Liver (tissue), 9 donors: Measurements from ENCODE around the gene ARL5B. TPM values are rescaled to one million over a fixed set of nuclear protein-coding genes. Genes with fewer than 3 reads are reported as not detected.

Experiments
- DNase-seq: peaks from one replicate; pipeline ENCODE4 v3.0.0-alpha.2; 2017; ENCODE audit warnings: low spot score
- H3K27ac ChIP-seq, 2 donors: one replicate each; pipeline ENCODE4 v1.7.0; 2013; ENCODE audit warnings: inconsistent platforms in 2 of 2, low read length in 2 of 2, control low read depth in 1 of 2, low read depth in 1 of 2, mild to moderate bottlenecking in 1 of 2
- H3K27me3 ChIP-seq, 4 donors: one replicate each; pipeline versions ENCODE4 v1.6.1 to v1.7.0; 2013; ENCODE audit warnings: low read length in 3 of 4, inconsistent platforms in 1 of 4, mild to moderate bottlenecking in 1 of 4, moderate library complexity in 1 of 4; ENCODE audit not compliant: control insufficient read depth in 4 of 4, insufficient read depth in 4 of 4
- H3K36me3 ChIP-seq, 4 donors: one replicate each; pipeline versions ENCODE4 v1.6.1 to v1.7.0; 2013; ENCODE audit warnings: low read length in 3 of 4, mild to moderate bottlenecking in 3 of 4, low read depth in 1 of 4, moderate library complexity in 1 of 4; ENCODE audit not compliant: control insufficient read depth in 4 of 4, insufficient read depth in 3 of 4
- H3K4me1 ChIP-seq, 4 donors: one replicate each; pipeline versions ENCODE4 v1.6.1 to v1.7.0; 2013; ENCODE audit warnings: low read length in 3 of 4, mild to moderate bottlenecking in 3 of 4, moderate library complexity in 1 of 4; ENCODE audit not compliant: control insufficient read depth in 4 of 4, insufficient read depth in 4 of 4
- H3K4me3 ChIP-seq, 3 donors: one replicate each; pipeline versions ENCODE4 v1.6.1 to v1.7.0; 2013; ENCODE audit warnings: low read length in 3 of 3, control low read depth in 1 of 3, low read depth in 1 of 3, mild to moderate bottlenecking in 1 of 3
- H3K9ac ChIP-seq, 2 donors: one replicate each; pipeline ENCODE4 v1.7.0; 2013; ENCODE audit warnings: low read length in 2 of 2, mild to moderate bottlenecking in 2 of 2, moderate library complexity in 2 of 2, control low read depth in 1 of 2, low read depth in 1 of 2
- H3K9me3 ChIP-seq, 4 donors: one replicate each; pipeline versions ENCODE4 v1.6.1 to v1.7.0; 2013; ENCODE audit warnings: low read length in 3 of 4; ENCODE audit not compliant: control insufficient read depth in 4 of 4
- ATF3 ChIP-seq: IDR thresholded peaks from 2 replicates; pipeline ENCODE4 v1.6.1; 2016; ENCODE audit warnings: antibody characterized with exemption
- CTCF ChIP-seq: fragments of 150-350 bp; IDR thresholded peaks from 2 replicates; pipeline ENCODE4 v1.5.1; 2017; ENCODE audit warnings: improper control_type of control experiment, low read depth, low read length; ENCODE audit not compliant: missing input control
- EGR1 ChIP-seq, 2 donors: IDR thresholded peaks; 2 replicates each; pipeline ENCODE4 v1.6.1; 2016 to 2018; ENCODE audit warnings: antibody characterized with exemption in 2 of 2, low read depth in 2 of 2
- FOXA1 ChIP-seq: IDR thresholded peaks from 2 replicates; pipeline ENCODE4 v1.6.1; 2016; ENCODE audit warnings: antibody characterized with exemption
- FOXA2 ChIP-seq: IDR thresholded peaks from 2 replicates; pipeline ENCODE4 v1.6.1; 2016; ENCODE audit warnings: antibody characterized with exemption
- GABPA ChIP-seq, 2 donors: IDR thresholded peaks in 1 of 2; conservative IDR thresholded peaks in 1 of 2; 2 replicates each; pipeline ENCODE4 v1.6.1; 2016; ENCODE audit warnings: antibody characterized with exemption in 2 of 2, mild to moderate bottlenecking in 1 of 2, moderate library complexity in 1 of 2
- HNF4A ChIP-seq, 2 donors: conservative IDR thresholded peaks; 2 replicates each; pipeline ENCODE4 v1.6.1; 2016; ENCODE audit warnings: antibody characterized with exemption in 2 of 2, mild to moderate bottlenecking in 2 of 2
- HNF4G ChIP-seq: IDR thresholded peaks from 2 replicates; pipeline ENCODE4 v1.6.1; 2016; ENCODE audit warnings: antibody characterized with exemption
- JUND ChIP-seq, 2 donors: IDR thresholded peaks; 2 replicates each; pipeline ENCODE4 v1.6.1; 2016; ENCODE audit warnings: antibody characterized with exemption in 2 of 2
- MAX ChIP-seq: IDR thresholded peaks from 2 replicates; pipeline ENCODE4 v1.6.1; 2016; ENCODE audit warnings: antibody characterized with exemption
- NR2F2 ChIP-seq: IDR thresholded peaks from 2 replicates; pipeline ENCODE4 v1.6.1; 2016; ENCODE audit warnings: antibody characterized with exemption
- RAD21 ChIP-seq, 2 donors: IDR thresholded peaks; 2 replicates each; pipeline ENCODE4 v1.6.1; 2016; ENCODE audit warnings: antibody characterized with exemption in 2 of 2, mild to moderate bottlenecking in 2 of 2
- REST ChIP-seq: IDR thresholded peaks from 2 replicates; pipeline ENCODE4 v1.6.1; 2016; ENCODE audit warnings: antibody characterized with exemption, mild to moderate bottlenecking
- RXRA ChIP-seq, 2 donors: IDR thresholded peaks; 2 replicates each; pipeline ENCODE4 v1.6.1; 2017 to 2018; ENCODE audit warnings: antibody characterized with exemption in 2 of 2, mild to moderate bottlenecking in 1 of 2
- SP1 ChIP-seq: IDR thresholded peaks from 2 replicates; pipeline ENCODE4 v1.6.1; 2018; ENCODE audit warnings: antibody characterized with exemption, mild to moderate bottlenecking
- TAF1 ChIP-seq: conservative IDR thresholded peaks from 2 replicates; pipeline ENCODE4 v1.6.1; 2016; ENCODE audit warnings: antibody characterized with exemption, mild to moderate bottlenecking
- YY1 ChIP-seq: IDR thresholded peaks from 2 replicates; pipeline ENCODE4 v1.6.1; 2016; ENCODE audit warnings: antibody characterized with exemption, mild to moderate bottlenecking
- ZBTB33 ChIP-seq: IDR thresholded peaks from 2 replicates; pipeline ENCODE4 v1.6.1; 2016; ENCODE audit warnings: antibody characterized with exemption
- WGBS: extraction: QIAGEN DNeasy Blood & Tissue Kit; methylation state at CpG from one replicate; pipeline ENCODE4 v1.1.7; 2013; 5-methylcytosine and 5-hydroxymethylcytosine counted together
- polyA plus RNA-seq, 2 donors: library from polyadenylated mRNA; stranded (reverse) in 1 of 2; unstranded in 1 of 2; fragments of 200-250 nt in 1 of 2; fragments of >200 nt in 1 of 2; fragmentation: Nextera tagmentation in 1 of 2; extraction: Ambion mirVana in 1 of 2; gene quantifications; one replicate each; pipeline versions ENCODE4 v1.2.1 to v1.2.3, GENCODE V29; 2013 to 2015
- total RNA-seq, 2 donors: library from RNA; depleted of rRNA; stranded (reverse); fragments of >200 nt; gene quantifications; one replicate each; pipeline ENCODE4 v1.2.3, GENCODE V29; 2014
- donor health status: healthy.
- donor health status: healthy.
- donor health status: healthy.
- donor health status: healthy.
- donor health status: healthy.

The ARL5B gene
- total RNA-seq = 10 to 100 TPM; 18.6 to 19.5 TPM
- polyA plus RNA-seq = 1 to 10 TPM; 5.2 to 6.0 TPM

GRCh38 chr10:18659125-18659818, at the start of gene ARL5B:
ARL5B (plus strand) TSS chr10:18659431; CDS start chr10:18659638, 207 bp downstream.
- peaks cover 9 to 28% (median 14%) of the 10 kb centered on the region in 4 donors for H3K4me1 ChIP-seq
- under 1% methylated on average over 72 of the region's 72 CpGs for WGBS

More at GRCh38 chr10:18659125-18659818, at the start of gene ARL5B:
- peak within 1 kb of the TSS; percentile 83 to 99 (median 89) for H3K4me3 ChIP-seq
- H3K9me3 ChIP-seq = no peaks in the 10 kb centered on the region
- peak within 1 kb of the TSS; percentile 99 to 100 for H3K9ac ChIP-seq
- H3K27ac ChIP-seq = peak within 1 kb of the TSS; percentile 99 to 100
- H3K36me3 ChIP-seq = peaks cover 0 to 2% (median 0%) of the 10 kb centered on the region in 4 donors
- no peaks in the 10 kb centered on the region for H3K27me3 ChIP-seq
- DNase-seq = peak; percentile 96
- peak in 1 of 2 donors; percentile 91 for TF ChIP-seq EGR1 (IDR thresholded peaks at IDR 0.05; ENCODE audit: low read depth in 2 of 2)
- TF ChIP-seq FOXA1 = peak; percentile 52
- peak; percentile 60 to 73 for TF ChIP-seq RXRA (IDR thresholded peaks at IDR 0.05)
- TF ChIP-seq MAX = peak; percentile 92
- TF ChIP-seq FOXA2 = peak; percentile 28
- no peak for TF ChIP-seq NR2F2
- TF ChIP-seq HNF4A (conservative IDR thresholded peaks at IDR 0.05) = peak; percentile 20 to 58
- TF ChIP-seq GABPA (IDR thresholded peaks at IDR 0.05 in 1 of 2, conservative IDR thresholded peaks at IDR 0.05 in 1 of 2) = peak; percentile 86 to 94
- peak; percentile 88 for TF ChIP-seq ZBTB33
- TF ChIP-seq JUND (IDR thresholded peaks at IDR 0.05) = no peak
- no peak for TF ChIP-seq ATF3
- no peak for TF ChIP-seq HNF4G
- peak; percentile 93 for TF ChIP-seq REST
- TF ChIP-seq RAD21 (IDR thresholded peaks at IDR 0.05) = peak; percentile 42 to 46
- no peak for TF ChIP-seq CTCF
- TF ChIP-seq TAF1 = no peak
- peak; percentile 78 for TF ChIP-seq SP1
- TF ChIP-seq YY1 = peak; percentile 81
